GM19193 (cell line): ENCODE results near the gene SP140.

Experiments
- POLR2A ChIP-seq: IDR thresholded peaks from 4 replicates; pipeline ENCODE4 v1.6.1; 2011; ENCODE audit not compliant: insufficient read depth, insufficient read length; ENCODE audit errors: extremely low read depth

The SP140 gene

DNA sequence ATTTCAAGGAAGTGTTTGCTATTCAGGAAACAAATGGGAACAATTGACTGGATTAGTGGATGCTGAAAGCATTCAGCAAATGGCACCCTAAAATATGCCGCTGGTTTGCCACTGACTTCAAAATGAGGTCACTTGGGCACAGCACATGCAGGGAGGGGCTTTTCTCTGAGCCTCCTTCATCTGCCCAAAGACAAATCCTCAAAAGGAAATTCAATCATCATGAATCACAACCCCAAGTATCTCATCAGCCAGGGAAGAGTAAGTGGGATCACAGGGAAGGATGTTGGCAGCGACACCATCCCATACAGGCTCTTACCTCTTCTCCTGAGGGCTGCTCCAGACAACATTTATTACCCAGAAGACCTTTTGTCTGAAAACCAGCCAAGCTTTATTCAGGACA lies 87.1 kb downstream of the SP140 start:
- TF ChIP-seq POLR2A = no peak

GRCh38 chr2:230317366-230317765 lies 91.8 kb downstream of the SP140 start:
- no peak for TF ChIP-seq POLR2A

DNA sequence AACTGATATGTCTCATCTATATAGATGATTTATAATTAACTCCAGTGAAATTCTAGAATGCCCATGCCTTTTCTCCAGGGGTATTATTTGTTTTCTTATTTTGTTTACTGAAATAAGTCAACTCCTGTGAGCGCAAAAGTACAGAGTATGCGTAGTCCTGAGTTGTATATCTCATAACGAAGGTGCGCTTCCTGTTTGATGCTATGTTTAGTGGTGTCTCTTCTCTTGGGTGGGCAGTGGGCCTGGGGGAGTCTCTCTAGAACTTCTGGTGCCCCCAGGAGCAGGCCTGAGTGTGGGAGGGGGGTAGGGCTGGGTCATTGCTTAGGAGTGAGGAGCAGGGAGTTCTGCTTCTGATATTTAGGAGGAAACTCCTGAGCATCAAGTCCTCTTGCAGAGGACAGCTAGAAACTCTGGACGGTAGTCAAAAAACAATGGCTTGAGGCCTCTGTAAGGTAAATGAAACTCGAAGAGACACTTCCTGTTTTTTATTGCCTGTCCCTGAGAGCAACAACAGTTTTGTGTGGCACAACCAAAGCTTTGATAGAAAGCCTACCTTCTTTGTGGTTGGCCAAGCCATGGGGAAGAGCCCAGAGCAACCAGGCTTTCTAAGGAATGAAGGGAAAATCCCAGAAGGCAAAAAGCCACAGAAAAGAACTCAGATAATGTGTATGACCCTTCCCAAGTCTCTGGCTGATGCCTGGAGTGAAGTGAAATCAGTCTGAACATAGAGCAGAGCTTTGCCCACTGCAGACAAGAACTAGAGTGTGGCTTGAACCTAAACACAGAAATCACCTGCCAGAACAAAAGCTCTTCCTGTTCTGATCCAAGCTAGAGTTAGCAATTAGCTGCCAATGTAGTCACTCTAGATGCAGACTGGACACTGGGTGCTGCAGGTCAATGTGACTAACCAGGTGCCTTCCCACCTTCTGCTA lies 92.9 kb downstream of the SP140 start:
- TF ChIP-seq POLR2A = no peak

DNA sequence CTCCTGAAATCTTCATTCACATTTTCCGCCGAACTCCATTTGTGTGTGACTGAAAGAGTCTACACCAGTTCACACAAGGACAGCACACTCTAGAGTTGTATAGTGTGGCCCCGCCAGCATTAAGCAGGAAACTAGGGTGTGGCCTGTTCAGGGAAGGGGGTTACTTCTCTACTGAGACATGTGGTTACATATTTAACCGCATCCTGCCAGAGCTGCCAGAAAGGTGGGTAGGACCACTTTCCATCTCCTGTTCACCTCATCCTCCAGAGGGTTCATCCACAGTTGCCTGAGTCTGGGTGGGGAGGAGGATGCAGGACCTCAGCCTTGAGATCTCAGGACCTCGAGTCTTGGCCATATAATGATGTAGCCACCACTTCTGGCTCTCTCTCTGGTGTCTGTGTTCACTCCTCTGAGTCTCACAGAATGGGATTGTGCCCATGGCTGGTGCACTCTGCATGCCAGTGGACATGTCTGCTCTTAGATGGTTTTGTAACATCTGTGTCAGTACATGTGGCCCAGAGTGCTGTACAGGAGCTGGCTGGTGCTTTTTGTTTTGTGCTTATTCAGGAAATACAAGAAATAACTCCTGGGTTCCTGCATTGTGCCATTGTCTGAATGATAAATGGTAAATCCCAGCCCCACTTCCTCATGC lies 93.8 kb downstream of the SP140 start:
- peak; percentile 7 for TF ChIP-seq POLR2A

GRCh38 chr2:230321031-230321430 lies 95.5 kb downstream of the SP140 start:
- no peak for TF ChIP-seq POLR2A

- no peak for TF ChIP-seq POLR2A
These were observed 97.2 kb downstream of the SP140 start for GRCh38 chr2:230322561-230323384.

DNA sequence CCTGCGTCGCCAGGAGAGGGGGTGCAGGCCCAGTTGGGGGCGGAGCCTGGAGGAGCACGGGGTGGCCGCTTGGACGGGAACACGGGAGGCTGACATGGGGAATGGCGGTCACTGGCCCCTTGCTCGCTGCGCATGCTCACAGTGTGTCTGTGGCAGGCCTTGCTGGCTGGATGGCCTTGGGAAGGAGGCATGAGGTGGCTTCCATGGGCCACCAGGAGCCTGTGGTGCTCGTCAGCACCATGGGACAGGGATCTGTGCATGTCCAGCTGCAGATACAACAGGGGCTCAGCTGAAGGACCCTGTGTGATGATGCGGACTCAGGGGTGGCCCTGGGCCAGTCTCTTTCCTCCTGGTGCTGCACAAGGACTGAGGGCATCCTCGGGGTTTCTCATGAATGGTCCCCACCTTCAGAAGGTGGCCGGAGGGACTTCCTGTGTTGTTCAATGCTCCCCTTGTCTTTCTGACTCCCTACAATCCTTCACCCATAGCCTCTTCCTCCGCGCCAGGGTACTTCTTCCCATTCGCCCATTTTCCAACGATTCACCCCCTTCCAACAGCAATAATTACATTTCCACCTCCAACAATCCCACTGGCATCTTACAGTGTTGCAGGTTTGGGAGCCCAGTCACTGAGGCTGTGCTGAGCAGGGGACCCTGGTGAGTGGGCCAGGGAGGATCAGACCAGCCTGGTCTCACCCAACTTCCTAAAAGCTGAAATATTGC lies 98.0 kb downstream of the SP140 start:
- no peak for TF ChIP-seq POLR2A

GRCh38 chr2:230324503-230324902 lies 99.0 kb downstream of the SP140 start:
- TF ChIP-seq POLR2A = no peak

GRCh38 chr2:230325316-230326243 lies 100.0 kb downstream of the SP140 start:
- TF ChIP-seq POLR2A = no peak

GRCh38 chr2:230326453-230327417 lies 101.2 kb downstream of the SP140 start, which contains the start of gene SP140L:
Gene SP140L, plus strand, starts transcription at chr2:230327193. Its CDS starts 77 bp downstream, at chr2:230327270.
- peak; percentile 64 for TF ChIP-seq POLR2A

- TF ChIP-seq POLR2A = no peak
These were observed 102.0 kb downstream of the SP140 start for GRCh38 chr2:230327418-230328154.

- no peak for TF ChIP-seq POLR2A
These were observed 102.6 kb downstream of the SP140 start for GRCh38 chr2:230328155-230328458.
